Trophoblast cell (in vitro differentiated cells and primary cell): ENCODE measurements around the gene COG2.

ENCODE experiments used
- DNase-seq, 2 donors: peaks; one replicate each; pipeline ENCODE4 v3.0.0-alpha.2; 2016
- H2AFZ ChIP-seq: 2 replicates; pipeline ENCODE4 v1.6.1; 2013; ENCODE audit warnings: low read length, moderate library complexity, mild to moderate bottlenecking; ENCODE audit not compliant: insufficient read depth, poor library complexity
- H2AK5ac ChIP-seq: 2 replicates; pipeline ENCODE4 v1.6.1; 2013; ENCODE audit warnings: mild to moderate bottlenecking, low read length
- H2BK120ac ChIP-seq: 2 replicates; pipeline ENCODE4 v1.6.1; 2013; ENCODE audit warnings: low read length, mild to moderate bottlenecking, moderate library complexity; ENCODE audit not compliant: insufficient read depth, poor library complexity
- H2BK12ac ChIP-seq: 2 replicates; pipeline ENCODE4 v1.6.1; 2013; ENCODE audit warnings: mild to moderate bottlenecking, low read length, moderate library complexity
- H2BK5ac ChIP-seq: 2 replicates; pipeline ENCODE4 v1.6.1; 2013; ENCODE audit warnings: low read length, low read depth, moderate library complexity, mild to moderate bottlenecking; ENCODE audit not compliant: poor library complexity
- H3K14ac ChIP-seq: 2 replicates; pipeline ENCODE4 v1.6.1; 2013; ENCODE audit warnings: mild to moderate bottlenecking, low read length
- H3K18ac ChIP-seq: 2 replicates; pipeline ENCODE4 v1.6.1; 2013; ENCODE audit warnings: mild to moderate bottlenecking, low read length
- H3K23ac ChIP-seq: 2 replicates; pipeline ENCODE4 v1.6.1; 2013; ENCODE audit warnings: low read length
- H3K27ac ChIP-seq: 2 replicates; pipeline ENCODE4 v1.5.1; 2013; ENCODE audit warnings: low read depth, mild to moderate bottlenecking, inconsistent platforms, low read length, moderate library complexity
- H3K27me3 ChIP-seq: 2 replicates; pipeline ENCODE4 v1.6.1; 2013; ENCODE audit warnings: inconsistent platforms, mild to moderate bottlenecking, low read length, moderate library complexity; ENCODE audit not compliant: insufficient read depth
- H3K36me3 ChIP-seq, 2 experiments: 1 replicate in 1 of 2; 2 replicates in 1 of 2; pipeline ENCODE4 v1.6.1; 2013; ENCODE audit warnings: low read length in 2 of 2, mild to moderate bottlenecking in 2 of 2, moderate library complexity in 1 of 2; ENCODE audit not compliant: insufficient read depth in 2 of 2, control insufficient read depth in 1 of 2
- H3K4ac ChIP-seq: 2 replicates; pipeline ENCODE4 v1.6.1; 2013; ENCODE audit warnings: low read depth, mild to moderate bottlenecking, low read length, moderate library complexity
- H3K4me1 ChIP-seq, 2 experiments: 1 replicate in 1 of 2; 2 replicates in 1 of 2; pipeline ENCODE4 v1.6.1; 2013; ENCODE audit warnings: low read length in 2 of 2, mild to moderate bottlenecking in 2 of 2, moderate library complexity in 1 of 2; ENCODE audit not compliant: insufficient read depth in 2 of 2, control insufficient read depth in 1 of 2
- H3K4me2 ChIP-seq: 2 replicates; pipeline ENCODE4 v1.6.1; 2013; ENCODE audit warnings: inconsistent platforms, mild to moderate bottlenecking, low read length, moderate library complexity
- H3K4me3 ChIP-seq: 2 replicates; pipeline ENCODE4 v1.5.1; 2013; ENCODE audit warnings: mild to moderate bottlenecking, low read depth, low read length, inconsistent platforms
- H3K79me1 ChIP-seq: one replicate; pipeline ENCODE4 v1.6.1; 2013; ENCODE audit warnings: low read length
- H3K79me2 ChIP-seq: 2 replicates; pipeline ENCODE4 v1.6.1; 2013; ENCODE audit warnings: low read length, mild to moderate bottlenecking; ENCODE audit not compliant: control insufficient read depth, insufficient read depth, poor library complexity
- H3K9ac ChIP-seq: 2 replicates; pipeline ENCODE4 v1.6.1; 2013; ENCODE audit warnings: mild to moderate bottlenecking, low read length
- H3K9me3 ChIP-seq: 2 replicates; pipeline ENCODE4 v1.6.1; 2013; ENCODE audit warnings: low read depth, mild to moderate bottlenecking, control low read depth, inconsistent platforms, low read length; ENCODE audit not compliant: insufficient read depth
- H4K12ac ChIP-seq: 2 replicates; pipeline ENCODE4 v1.6.1; 2013; ENCODE audit warnings: low read depth, mild to moderate bottlenecking, low read length, moderate library complexity
- H4K8ac ChIP-seq: 2 replicates; pipeline ENCODE4 v1.6.1; 2013; ENCODE audit warnings: low read depth, mild to moderate bottlenecking, low read length, moderate library complexity
- H4K91ac ChIP-seq: one replicate; pipeline ENCODE4 v1.6.1; 2013; ENCODE audit warnings: low read depth, mild to moderate bottlenecking, low read length, moderate library complexity
- WGBS: extraction: QIAGEN DNeasy Blood & Tissue Kit; methylation state at CpG from one replicate; pipeline ENCODE4 v1.1.7; 2013; ENCODE audit warnings: missing lambda C conversion rate; ENCODE audit not compliant: insufficient read length, insufficient coverage; ENCODE audit errors: extremely low coverage; 5-methylcytosine and 5-hydroxymethylcytosine counted together

Gene COG2

GRCh38 chr1:230713138-230713537 is 70.9 kb downstream of the COG2 start:
- H2BK5ac ChIP-seq = no peak overlapping the region
- H3K9me3 ChIP-seq = no peaks in the 10 kb centered on the region
- no peak overlapping the region for H2BK120ac ChIP-seq
- H3K4me2 ChIP-seq = no peak overlapping the region
- H3K14ac ChIP-seq = no peak overlapping the region
- no peak overlapping the region for H3K27ac ChIP-seq
- no peak overlapping the region for H3K23ac ChIP-seq
- no peak overlapping the region for H4K12ac ChIP-seq
- H3K27me3 ChIP-seq = no peaks in the 10 kb centered on the region
- no peak overlapping the region for H3K18ac ChIP-seq
- H2AFZ ChIP-seq = no peak overlapping the region
- no peak overlapping the region for H3K4me3 ChIP-seq
- no peak for DNase-seq
- WGBS = no CpG with 5 or more reads among the region's 7 CpGs
- no peak overlapping the region for H4K8ac ChIP-seq
- H3K4ac ChIP-seq = no peak overlapping the region
- H2AK5ac ChIP-seq = no peak overlapping the region
- H3K79me1 ChIP-seq = no peaks in the 10 kb centered on the region
- no peak overlapping the region for H3K9ac ChIP-seq
- H3K4me1 ChIP-seq = peaks cover 5 to 7% of the 10 kb centered on the region in 2 experiments
- H3K79me2 ChIP-seq = no peaks in the 10 kb centered on the region
- no peaks in the 10 kb centered on the region for H3K36me3 ChIP-seq
- H2BK12ac ChIP-seq = no peak overlapping the region
- H4K91ac ChIP-seq = no peak overlapping the region

DNA sequence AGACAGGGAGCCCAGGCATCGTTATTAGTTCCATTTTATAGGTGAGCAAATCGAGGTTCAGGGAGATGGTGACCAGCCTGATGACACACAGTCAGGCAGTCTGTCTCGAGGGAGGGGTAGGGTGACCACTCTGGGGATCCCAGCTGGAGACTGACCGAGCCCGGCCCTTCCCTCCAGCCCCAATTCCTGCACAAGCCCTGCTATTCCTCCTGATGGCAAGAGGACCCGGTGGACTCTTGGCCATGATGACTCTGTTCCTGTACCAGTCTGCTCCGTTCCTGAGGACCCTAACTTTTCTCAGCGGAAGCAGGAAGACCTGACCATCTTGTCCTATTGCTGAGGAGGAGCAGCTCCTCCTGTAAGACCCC is 71.2 kb downstream of the COG2 start:
- no peak overlapping the region for H3K4ac ChIP-seq
- H3K14ac ChIP-seq = no peak overlapping the region
- H3K9ac ChIP-seq = no peak overlapping the region
- H2AFZ ChIP-seq = no peak overlapping the region
- H4K8ac ChIP-seq = no peak overlapping the region
- H3K18ac ChIP-seq = no peak overlapping the region
- H3K4me1 ChIP-seq = peaks cover 3 to 4% of the 10 kb centered on the region in 2 experiments
- no peak overlapping the region for H2BK12ac ChIP-seq
- H3K4me2 ChIP-seq = no peak overlapping the region
- no peak overlapping the region for H4K91ac ChIP-seq
- DNase-seq = no peak
- H2BK5ac ChIP-seq = no peak overlapping the region
- H3K23ac ChIP-seq = no peak overlapping the region
- no peaks in the 10 kb centered on the region for H3K79me1 ChIP-seq
- no peaks in the 10 kb centered on the region for H3K27me3 ChIP-seq
- no peak overlapping the region for H3K27ac ChIP-seq
- H3K9me3 ChIP-seq = no peaks in the 10 kb centered on the region
- no peak overlapping the region for H3K4me3 ChIP-seq
- H2BK120ac ChIP-seq = no peak overlapping the region
- no peak overlapping the region for H4K12ac ChIP-seq
- no CpG with 5 or more reads among the region's 8 CpGs for WGBS
- H3K79me2 ChIP-seq = no peaks in the 10 kb centered on the region
- H2AK5ac ChIP-seq = no peak overlapping the region
- H3K36me3 ChIP-seq = no peaks in the 10 kb centered on the region

- Histone ChIP-seq H4K8ac (no peak within 1 kb of the TSS), H3K4me2 (no peak within 1 kb of the TSS), H3K36me3 (no peaks in the 10 kb centered on the region), H3K79me1 (no peaks in the 10 kb centered on the region), H2AFZ (no peak within 1 kb of the TSS), H3K23ac (no peak within 1 kb of the TSS), H3K4ac (no peak within 1 kb of the TSS), H2AK5ac (no peak within 1 kb of the TSS), H3K79me2 (no peaks in the 10 kb centered on the region), H3K9ac (no peak within 1 kb of the TSS), H3K27me3 (no peaks in the 10 kb centered on the region), H2BK5ac (no peak within 1 kb of the TSS), H4K91ac (no peak within 1 kb of the TSS), H3K9me3 (no peaks in the 10 kb centered on the region), H3K27ac (no peak within 1 kb of the TSS), H3K14ac (no peak within 1 kb of the TSS), H3K4me1 (no peaks in the 10 kb centered on the region), H2BK120ac (no peak within 1 kb of the TSS), H2BK12ac (no peak within 1 kb of the TSS), H4K12ac (no peak within 1 kb of the TSS), H3K4me3 (no peak within 1 kb of the TSS), H3K18ac (no peak within 1 kb of the TSS)
- no peak for DNase-seq
- WGBS = no CpG with 5 or more reads among the region's 24 CpGs
Observed at GRCh38 chr1:230713915-230714764, 71.9 kb downstream of the COG2 start, which contains the start of gene AGT. AGT (minus strand) TSS chr1:230714122; CDS start chr1:230710823, 3,299 bp downstream.

GRCh38 chr1:230715510-230715909 is 73.2 kb downstream of the COG2 start:
- Histone ChIP-seq H2BK5ac (no peak overlapping the region), H3K23ac (no peak overlapping the region), H3K9ac (no peak overlapping the region), H3K27ac (no peak overlapping the region), H2AFZ (no peak overlapping the region), H3K79me2 (no peaks in the 10 kb centered on the region), H3K18ac (no peak overlapping the region), H4K12ac (no peak overlapping the region), H4K91ac (no peak overlapping the region), H3K36me3 (no peaks in the 10 kb centered on the region), H4K8ac (no peak overlapping the region), H3K4me3 (no peak overlapping the region), H3K4ac (no peak overlapping the region), H3K14ac (no peak overlapping the region), H3K27me3 (no peaks in the 10 kb centered on the region), H3K79me1 (no peaks in the 10 kb centered on the region), H2BK12ac (no peak overlapping the region), H3K9me3 (no peaks in the 10 kb centered on the region), H3K4me1 (no peaks in the 10 kb centered on the region), H2BK120ac (no peak overlapping the region), H2AK5ac (no peak overlapping the region), H3K4me2 (no peak overlapping the region)
- WGBS = no CpG with 5 or more reads among the region's 3 CpGs
- DNase-seq = no peak
